Lower lobe of right lung (tissue), 2 donors: ENCODE results near the gene EPHA5. TPM values are rescaled to one million over a fixed set of nuclear protein-coding genes. Genes with fewer than 3 reads are reported as not detected.

Experiments
- ATAC-seq, 2 donors: fragments of 200-7000 bp; cut with Tn5 transposase; one replicate each; pipeline ENCODE4 v1.9.1; 2020 to 2022; ENCODE audit warnings: mild to moderate bottlenecking in 2 of 2, moderate library complexity in 2 of 2
- DNase-seq: peaks from one replicate; pipeline ENCODE4 v3.0.0-alpha.2; 2020
- H3K27ac ChIP-seq: fragments of 200-600 bp; one replicate; pipeline ENCODE4 v1.8.0; 2022
- H3K27me3 ChIP-seq: fragments of 200-600 bp; one replicate; pipeline ENCODE4 v1.8.0; 2022; ENCODE audit warnings: low read depth
- H3K36me3 ChIP-seq: fragments of 200-600 bp; one replicate; pipeline ENCODE4 v1.8.0; 2022; ENCODE audit warnings: mild to moderate bottlenecking
- H3K4me1 ChIP-seq: fragments of 200-600 bp; one replicate; pipeline ENCODE4 v1.8.0; 2022
- H3K4me3 ChIP-seq: fragments of 200-600 bp; one replicate; pipeline ENCODE4 v1.8.0; 2022; ENCODE audit warnings: mild to moderate bottlenecking
- H3K9me3 ChIP-seq: fragments of 200-600 bp; one replicate; pipeline ENCODE4 v1.8.0; 2022
- intact Hi-C: fragments of 100-400 bp; cut with DNase I; formaldehyde crosslinking; loops from one replicate; pipeline ENCODE4 v1.11.0; 2022
- total RNA-seq: library from RNA; stranded (reverse); fragmentation: NEBNext Ultra II Directional; extraction: Animal tissue kit (Norgen Biotek cat#: 25700); gene quantifications from one replicate; pipeline ENCODE4 v1.2.1, GENCODE V29; 2021
- TF ChIP-seq, protein P1 (sequence below): fragments of 200-600 bp; IDR thresholded peaks from one replicate; pipeline ENCODE4 v1.8.0; 2022; ENCODE audit warnings: antibody characterized with exemption, mild to moderate bottlenecking
- donor health status: DM: no; HTN: yes; CAD: no; lungs with severe emphysema.

Gene EPHA5
- total RNA-seq, 1 donor from 2014 or later: 0.09 TPM

GRCh38 chr4:65624651-65625050 is 45.6 kb downstream of the EPHA5 start:
- Histone ChIP-seq H3K4me3 (no peak overlapping the region), H3K27ac (no peak overlapping the region), H3K36me3 (no peaks in the 10 kb centered on the region), H3K9me3 (no peaks in the 10 kb centered on the region), H3K27me3 (no peaks in the 10 kb centered on the region), H3K4me1 (no peaks in the 10 kb centered on the region)
- TF ChIP-seq, protein P1, sequence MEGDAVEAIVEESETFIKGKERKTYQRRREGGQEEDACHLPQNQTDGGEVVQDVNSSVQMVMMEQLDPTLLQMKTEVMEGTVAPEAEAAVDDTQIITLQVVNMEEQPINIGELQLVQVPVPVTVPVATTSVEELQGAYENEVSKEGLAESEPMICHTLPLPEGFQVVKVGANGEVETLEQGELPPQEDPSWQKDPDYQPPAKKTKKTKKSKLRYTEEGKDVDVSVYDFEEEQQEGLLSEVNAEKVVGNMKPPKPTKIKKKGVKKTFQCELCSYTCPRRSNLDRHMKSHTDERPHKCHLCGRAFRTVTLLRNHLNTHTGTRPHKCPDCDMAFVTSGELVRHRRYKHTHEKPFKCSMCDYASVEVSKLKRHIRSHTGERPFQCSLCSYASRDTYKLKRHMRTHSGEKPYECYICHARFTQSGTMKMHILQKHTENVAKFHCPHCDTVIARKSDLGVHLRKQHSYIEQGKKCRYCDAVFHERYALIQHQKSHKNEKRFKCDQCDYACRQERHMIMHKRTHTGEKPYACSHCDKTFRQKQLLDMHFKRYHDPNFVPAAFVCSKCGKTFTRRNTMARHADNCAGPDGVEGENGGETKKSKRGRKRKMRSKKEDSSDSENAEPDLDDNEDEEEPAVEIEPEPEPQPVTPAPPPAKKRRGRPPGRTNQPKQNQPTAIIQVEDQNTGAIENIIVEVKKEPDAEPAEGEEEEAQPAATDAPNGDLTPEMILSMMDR: no peak
- DNase-seq (no peak), ATAC-seq (no peak)
- intact Hi-C loops: no loop called here

DNA sequence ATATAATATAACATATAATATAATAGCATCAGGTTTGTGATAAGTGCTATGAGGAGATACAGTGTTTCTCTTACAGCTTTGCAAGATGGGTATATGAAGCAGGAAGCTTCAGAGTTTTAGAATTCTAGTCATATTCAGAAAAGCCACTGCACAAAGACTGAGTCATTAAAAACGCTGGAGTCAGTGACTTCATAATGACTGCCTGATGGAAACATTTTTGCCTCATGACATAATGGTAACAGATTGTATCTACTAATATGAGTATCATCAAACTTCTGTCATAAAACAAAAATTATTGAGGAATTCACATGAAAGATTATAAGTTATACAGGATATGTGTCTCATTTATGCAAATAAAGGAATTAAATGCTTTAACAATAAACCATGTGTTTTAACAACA is 46.8 kb downstream of the EPHA5 start:
- DNase-seq: no peak
- H3K4me3 ChIP-seq: no peak overlapping the region
- no peaks in the 10 kb centered on the region for H3K27me3 ChIP-seq
- no peaks in the 10 kb centered on the region for H3K36me3 ChIP-seq
- TF ChIP-seq, protein P1: no peak
- intact Hi-C loops: no loop called here
- H3K4me1 ChIP-seq: no peaks in the 10 kb centered on the region
- no peak overlapping the region for H3K27ac ChIP-seq
- no peak for ATAC-seq
- no peaks in the 10 kb centered on the region for H3K9me3 ChIP-seq

DNA sequence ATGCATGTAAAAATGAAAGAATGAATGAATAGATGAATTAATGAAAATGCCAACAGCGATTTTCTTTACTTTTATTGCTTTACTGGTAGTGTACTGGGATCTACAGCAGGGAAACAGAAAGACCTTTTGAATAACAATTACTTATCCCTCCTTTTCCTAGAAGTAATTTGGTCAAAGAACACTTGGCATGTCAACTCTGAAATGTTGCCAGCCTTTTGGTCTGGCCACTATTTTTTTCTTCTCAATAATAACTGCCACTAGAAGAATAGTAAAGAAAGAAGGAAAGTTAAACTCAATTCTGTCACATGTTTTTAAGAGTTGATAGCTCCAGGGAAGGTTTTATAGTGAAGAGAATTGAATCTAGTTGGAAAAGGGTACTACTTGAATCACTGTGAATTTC is 52.9 kb downstream of the EPHA5 start:
- H3K27me3 ChIP-seq: no peaks in the 10 kb centered on the region
- H3K36me3 ChIP-seq: no peaks in the 10 kb centered on the region
- no peak for DNase-seq
- H3K4me3 ChIP-seq: no peak overlapping the region
- intact Hi-C loops: no loop called here
- ATAC-seq: no peak
- no peak overlapping the region for H3K27ac ChIP-seq
- TF ChIP-seq, protein P1: no peak
- H3K4me1 ChIP-seq: no peaks in the 10 kb centered on the region
- no peaks in the 10 kb centered on the region for H3K9me3 ChIP-seq

DNA sequence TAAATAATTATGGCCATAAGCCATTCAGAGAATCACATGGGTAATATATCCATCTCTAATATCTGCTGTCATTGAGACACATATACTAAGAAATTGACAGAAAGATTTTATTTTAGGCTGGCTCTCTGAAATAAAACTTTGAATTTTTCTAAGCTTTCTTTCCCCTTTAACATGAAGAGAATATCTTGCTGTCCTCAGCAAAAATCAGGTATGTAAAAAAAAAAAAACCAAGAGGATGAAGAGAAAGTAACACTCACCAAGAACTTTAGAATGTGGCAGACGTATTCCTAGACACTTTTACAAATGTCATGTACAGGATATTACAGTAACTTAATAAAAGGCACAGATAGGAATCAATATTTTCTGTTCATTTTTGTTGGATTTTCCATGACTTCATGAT is 65.8 kb downstream of the EPHA5 start:
- TF ChIP-seq, protein P1: no peak
- ATAC-seq (no peak), DNase-seq (no peak)
- intact Hi-C loops: no loop called here
- H3K36me3 ChIP-seq: no peaks in the 10 kb centered on the region
- H3K4me3 ChIP-seq: no peak overlapping the region
- H3K27me3 ChIP-seq: no peaks in the 10 kb centered on the region
- no peaks in the 10 kb centered on the region for H3K9me3 ChIP-seq
- H3K4me1 ChIP-seq: no peaks in the 10 kb centered on the region
- H3K27ac ChIP-seq: no peak overlapping the region

DNA sequence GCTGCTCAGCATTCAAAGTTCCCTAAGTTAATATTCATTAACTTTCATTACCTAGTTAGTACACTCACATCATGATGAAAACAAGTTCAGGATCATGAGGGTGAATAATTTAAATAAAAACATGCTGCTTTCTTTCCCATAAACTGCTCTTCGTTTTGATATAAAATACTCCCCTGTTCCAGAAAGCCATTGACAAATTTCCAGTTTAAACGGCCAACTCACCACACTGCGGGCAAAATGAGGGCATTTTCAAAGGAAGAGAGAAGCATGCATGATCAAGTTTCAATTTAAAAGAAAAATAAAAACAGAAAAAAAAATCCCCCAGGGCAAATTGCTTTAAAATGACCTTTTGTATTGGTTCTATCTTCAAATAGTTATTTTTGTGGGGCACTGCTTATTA is 69.6 kb downstream of the EPHA5 start:
- Histone ChIP-seq H3K4me1 (no peaks in the 10 kb centered on the region), H3K27me3 (no peaks in the 10 kb centered on the region), H3K36me3 (no peaks in the 10 kb centered on the region), H3K4me3 (no peak overlapping the region), H3K27ac (no peak overlapping the region), H3K9me3 (no peaks in the 10 kb centered on the region)
- no peak for DNase-seq
- TF ChIP-seq, protein P1: no peak
- intact Hi-C loops: no loop called here
- no peak for ATAC-seq

GRCh38 chr4:65599340-65599739 is 70.9 kb downstream of the EPHA5 start:
- ATAC-seq (no peak), DNase-seq (no peak)
- H3K36me3 ChIP-seq: no peaks in the 10 kb centered on the region
- H3K27me3 ChIP-seq: no peaks in the 10 kb centered on the region
- H3K27ac ChIP-seq: no peak overlapping the region
- no peaks in the 10 kb centered on the region for H3K4me1 ChIP-seq
- TF ChIP-seq, protein P1: no peak
- intact Hi-C loops: no loop called here
- no peak overlapping the region for H3K4me3 ChIP-seq
- no peaks in the 10 kb centered on the region for H3K9me3 ChIP-seq
